IMR-90 (cell line): Measurements from ENCODE around the gene NPFFR1. TPM values are rescaled to one million over a fixed set of nuclear protein-coding genes. Genes with fewer than 3 reads are reported as not detected.
A peak's percentile ranks its signal among the peaks of the same experiment; 100 is the strongest.

Source experiments
- ATAC-seq: fragments of 200-7000 bp; cut with Tn5 transposase; 2 replicates; pipeline ENCODE4 v1.9.1; 2020; ENCODE audit warnings: low read depth, mild to moderate bottlenecking, moderate library complexity
- BruUV-seq: library from RNA; stranded (reverse); fragments of 400-500 nt; replicated peaks from 2 replicates; lab custom pipeline; 2021; lab: Mats Ljungman, UMichigan
- CTCF ChIA-PET: fragments of 300-600 bp; formaldehyde crosslinking; extraction: SDS; loops from one replicate; lab custom pipeline; 2021; ENCODE audit warnings: antibody characterized with exemption; lab: Yijun Ruan, JAX
- POLR2A ChIA-PET: fragments of 300-600 bp; sonication (Branson Sonifier 250); formaldehyde crosslinking; loops from one replicate; lab custom pipeline; 2022; ENCODE audit warnings: antibody characterized with exemption; ENCODE audit not compliant: unreplicated experiment; lab: Charles Lee
- DNase-seq: peaks from one replicate; pipeline ENCODE4 v3.0.0; 2013
- H2AFZ ChIP-seq: replicated peaks from 2 replicates; pipeline ENCODE3; 2013; ENCODE audit warnings: low read length, mild to moderate bottlenecking; ENCODE audit not compliant: poor library complexity
- H2AK5ac ChIP-seq: 2 replicates; pipeline ENCODE4 v1.6.1; 2013; ENCODE audit warnings: low read depth, low read length, inconsistent platforms
- H2AK9ac ChIP-seq: replicated peaks from 2 replicates; pipeline ENCODE3; 2013; ENCODE audit warnings: mild to moderate bottlenecking, low read depth, low read length, moderate library complexity; ENCODE audit not compliant: poor library complexity
- H2BK120ac ChIP-seq: 2 replicates; pipeline ENCODE4 v1.6.1; 2013; ENCODE audit warnings: low read depth, low read length, inconsistent platforms
- H2BK15ac ChIP-seq: 3 replicates; pipeline ENCODE4 v1.6.1; 2013; ENCODE audit warnings: low read depth, low read length, inconsistent platforms
- H2BK20ac ChIP-seq: 2 replicates; pipeline ENCODE4 v1.6.1; 2013; ENCODE audit warnings: low read depth, mild to moderate bottlenecking, inconsistent platforms, low read length, moderate library complexity
- H2BK5ac ChIP-seq: 2 replicates; pipeline ENCODE4 v1.6.1; 2013; ENCODE audit warnings: mild to moderate bottlenecking, low read depth, low read length, inconsistent platforms; ENCODE audit not compliant: poor library complexity, severe bottlenecking
- H3K14ac ChIP-seq: replicated peaks from 2 replicates; pipeline ENCODE4 v1.6.1; 2013; ENCODE audit warnings: low read depth, low read length, inconsistent platforms
- H3K18ac ChIP-seq: 2 replicates; pipeline ENCODE4 v1.6.1; 2013; ENCODE audit warnings: low read depth, low read length, control low read depth
- H3K23ac ChIP-seq: 2 replicates; pipeline ENCODE4 v1.6.1; 2013; ENCODE audit warnings: low read depth, low read length, inconsistent platforms
- H3K27ac ChIP-seq: 2 replicates; pipeline ENCODE4 v1.5.1; 2013; ENCODE audit warnings: mild to moderate bottlenecking, control low read depth, low read length; ENCODE audit not compliant: insufficient read depth
- H3K27me3 ChIP-seq: 2 replicates; pipeline ENCODE4 v1.6.1; 2013; ENCODE audit warnings: low read length; ENCODE audit not compliant: control insufficient read depth, insufficient read depth
- H3K36me3 ChIP-seq: 2 replicates; pipeline ENCODE4 v1.6.1; 2013; ENCODE audit warnings: low read length, mixed read lengths; ENCODE audit not compliant: control insufficient read depth, insufficient read depth
- H3K4ac ChIP-seq: 2 replicates; pipeline ENCODE4 v1.6.1; 2013; ENCODE audit warnings: low read depth, low read length, inconsistent platforms
- H3K4me1 ChIP-seq: 2 replicates; pipeline ENCODE4 v1.6.1; 2013; ENCODE audit warnings: low read length, mixed read lengths; ENCODE audit not compliant: control insufficient read depth, insufficient read depth
- H3K4me2 ChIP-seq: 2 replicates; pipeline ENCODE4 v1.6.1; 2013; ENCODE audit warnings: low read depth, mild to moderate bottlenecking, control low read depth, low read length, moderate library complexity
- H3K4me3 ChIP-seq: 2 replicates; pipeline ENCODE4 v1.5.1; 2013; ENCODE audit warnings: low read depth, mild to moderate bottlenecking, control low read depth, low read length, moderate library complexity; ENCODE audit not compliant: insufficient read depth
- H3K56ac ChIP-seq: 2 replicates; pipeline ENCODE4 v1.6.1; 2013; ENCODE audit warnings: low read length, inconsistent platforms; ENCODE audit not compliant: insufficient read depth; ENCODE audit errors: extremely low read depth
- H3K79me1 ChIP-seq, 2 experiments: 2 replicates each; pipeline ENCODE4 v1.6.1; 2013; ENCODE audit warnings: low read length in 2 of 2, inconsistent platforms in 1 of 2, low read depth in 1 of 2
- H3K9ac ChIP-seq: 2 replicates; pipeline ENCODE4 v1.6.1; 2013; ENCODE audit warnings: low read depth, low read length, control low read depth
- H3K9me1 ChIP-seq: 2 replicates; pipeline ENCODE4 v1.6.1; 2013; ENCODE audit warnings: low read length, inconsistent platforms; ENCODE audit not compliant: insufficient read depth
- H3K9me3 ChIP-seq: 2 replicates; pipeline ENCODE4 v1.6.1; 2013; ENCODE audit warnings: low read length; ENCODE audit not compliant: control insufficient read depth, insufficient read depth
- H4K20me1 ChIP-seq: 2 replicates; pipeline ENCODE4 v1.6.1; 2013; ENCODE audit warnings: low read length, inconsistent platforms; ENCODE audit not compliant: insufficient read depth
- H4K5ac ChIP-seq: 2 replicates; pipeline ENCODE4 v1.6.1; 2013; ENCODE audit warnings: mild to moderate bottlenecking, low read depth, low read length, control low read depth
- H4K8ac ChIP-seq, 2 experiments: 2 replicates each; pipeline ENCODE4 v1.6.1; 2013; ENCODE audit warnings: low read depth in 2 of 2, low read length in 2 of 2, control low read depth in 1 of 2, inconsistent platforms in 1 of 2
- H4K91ac ChIP-seq: 2 replicates; pipeline ENCODE4 v1.6.1; 2013; ENCODE audit warnings: low read depth, low read length, inconsistent platforms; ENCODE audit not compliant: insufficient read depth
- BHLHE40 ChIP-seq: fragments of 150-350 bp; IDR thresholded peaks from 2 replicates; pipeline ENCODE4 v1.6.1; 2016; ENCODE audit warnings: mild to moderate bottlenecking, low read depth, low read length
- CEBPB ChIP-seq: IDR thresholded peaks from 2 replicates; pipeline ENCODE4 v1.6.1; 2012; ENCODE audit warnings: low read depth, low read length, improper control_type of control experiment
- CHD1 ChIP-seq: IDR thresholded peaks from 2 replicates; pipeline ENCODE4 v1.6.1; 2012; ENCODE audit warnings: low read depth, low read length, improper control_type of control experiment
- CTCF ChIP-seq: conservative IDR thresholded peaks from 2 replicates; pipeline ENCODE4 v1.5.1; 2012; ENCODE audit warnings: mild to moderate bottlenecking, low read depth, low read length, improper control_type of control experiment
- MAFK ChIP-seq: IDR thresholded peaks from 2 replicates; pipeline ENCODE4 v1.6.1; 2012; ENCODE audit warnings: low read depth, low read length, improper control_type of control experiment
- MAZ ChIP-seq: IDR thresholded peaks from 2 replicates; pipeline ENCODE4 v1.6.1; 2012; ENCODE audit warnings: low read depth, mild to moderate bottlenecking, low read length, improper control_type of control experiment, moderate library complexity, borderline replicate concordance
- NFE2L2 ChIP-seq: fragments of 150-350 bp; IDR thresholded peaks from 2 replicates; pipeline ENCODE4 v1.6.1; 2016; ENCODE audit warnings: low read depth, mild to moderate bottlenecking, low read length
- RAD21 ChIP-seq: IDR thresholded peaks from 2 replicates; pipeline ENCODE4 v1.6.1; 2012; ENCODE audit warnings: low read length, improper control_type of control experiment
- RCOR1 ChIP-seq: IDR thresholded peaks from 2 replicates; pipeline ENCODE4 v1.6.1; 2012; ENCODE audit warnings: mild to moderate bottlenecking, low read length, improper control_type of control experiment; ENCODE audit not compliant: insufficient replicate concordance
- RFX5 ChIP-seq: IDR thresholded peaks from 2 replicates; pipeline ENCODE4 v1.8.0; 2012; ENCODE audit warnings: low read depth, mild to moderate bottlenecking, low read length, moderate library complexity
- SMC3 ChIP-seq: fragments of 150-350 bp; IDR thresholded peaks from 2 replicates; pipeline ENCODE4 v1.6.1; 2016; ENCODE audit warnings: low read depth, mild to moderate bottlenecking, antibody characterized with exemption, low read length, moderate library complexity
- USF2 ChIP-seq: fragments of 150-350 bp; IDR thresholded peaks from 2 replicates; pipeline ENCODE4 v1.6.1; 2017; ENCODE audit warnings: mild to moderate bottlenecking, antibody characterized with exemption, low read length, low read depth
- WGBS, 2 experiments: methylation state at CpG; one replicate each; pipeline versions ENCODE4 v1.1.5 to v1.1.7; 2013; ENCODE audit warnings: missing lambda C conversion rate in 2 of 2; ENCODE audit not compliant: insufficient read length in 1 of 2; ENCODE audit errors: extremely low coverage in 2 of 2; 5-methylcytosine and 5-hydroxymethylcytosine counted together
- dilution Hi-C: fragments of 300-500 bp; cut with HindIII; formaldehyde crosslinking; loops from one replicate; pipeline ENCODE4 v1.14.3; 2018; ENCODE audit warnings: low sequenced_read_pairs; ENCODE audit not compliant: unreplicated experiment
- in situ Hi-C: fragments of 300-500 bp; cut with MboI; formaldehyde crosslinking; loops from 3 replicates; pipeline ENCODE4 v1.14.3; 2019; ENCODE audit warnings: low sequenced_read_pairs, inconsistent platforms, mixed read lengths
- intact Hi-C: fragments of 100-400 bp; cut with micrococcal nuclease; formaldehyde crosslinking; loops from 2 replicates; pipeline ENCODE4 v1.10.0; 2022
- polyA plus RNA-seq, 3 experiments: library from polyadenylated mRNA; depleted of rRNA; stranded (reverse); fragments of >200 nt; gene quantifications; 2 replicates each; pipeline ENCODE4 v1.2.3, GENCODE V29; 2012; ENCODE audit warnings: low replicate concordance in 1 of 3
- total RNA-seq: library from RNA; depleted of rRNA; stranded (reverse); fragments of >200 nt; gene quantifications from 2 replicates; pipeline ENCODE4 v1.2.3, GENCODE V29; 2012

Gene NPFFR1
- total and polyA plus RNA-seq, 2 of the 4 experiments (the other 2 are of a cell fraction), result not detected

GRCh38 chr10:70233939-70234300 lies 49.9 kb downstream of the NPFFR1 start (continued):
- TF ChIP-seq MAZ, result no peak

- H3K27ac ChIP-seq, result peak within 1 kb of the TSS; percentile 47
- DNase-seq, result peak; percentile 91
- H3K56ac ChIP-seq, result peak within 1 kb of the TSS; percentile 80
- H3K14ac ChIP-seq, result peak within 1 kb of the TSS; percentile 98
- peak within 1 kb of the TSS; percentile 99 for H2AFZ ChIP-seq
- H2AK9ac ChIP-seq, result peak within 1 kb of the TSS; percentile 94
- peak within 1 kb of the TSS; percentile 22 for H3K18ac ChIP-seq
- peak within 1 kb of the TSS; percentile 79 to 86 for H4K8ac ChIP-seq
- H4K91ac ChIP-seq, result peak within 1 kb of the TSS; percentile 98
- peak within 1 kb of the TSS; percentile 38 for H4K5ac ChIP-seq
- H2AK5ac ChIP-seq, result peak within 1 kb of the TSS; percentile 85
- BruUV-seq, result no TSS peak
- no peaks in the 10 kb centered on the region for H3K9me3 ChIP-seq
- peak within 1 kb of the TSS; percentile 70 for H3K9ac ChIP-seq
- peaks cover 24 to 39% of the 10 kb centered on the region in 2 experiments for H3K79me1 ChIP-seq
- intact Hi-C loops, result loop anchor here (1.0 kb wide), 1 partner anchor 34 kb away; no protein-coding TSS in a partner anchor
- in situ Hi-C loops, result loop anchor here (5.0 kb wide), 1 partner anchor 129 kb away; no protein-coding TSS in a partner anchor
- peak within 1 kb of the TSS; percentile 71; the same call in 2 of the 3 replicates for H2BK15ac ChIP-seq
- WGBS, 2 experiments, result 1% methylated on average over 21 of the region's 74 CpGs; no CpG with 5 or more reads in 1 of the 2 experiments
- H2BK20ac ChIP-seq, result peak within 1 kb of the TSS; percentile 78
- no peaks in the 10 kb centered on the region for H3K27me3 ChIP-seq
- ATAC-seq, result peak; percentile 99
- H2BK5ac ChIP-seq, result peak within 1 kb of the TSS; percentile 34
- H2BK120ac ChIP-seq, result peak within 1 kb of the TSS; percentile 92
- H3K36me3 ChIP-seq, result 0 out of 2 replicates have a peak, but pooled peaks cover 4% of the 10 kb centered on the region
- POLR2A ChIA-PET, result interaction anchor here (0.5 kb wide), 1 partner anchor 42 kb away, joined by 3 read pairs; no protein-coding TSS in a partner anchor
- peak within 1 kb of the TSS; percentile 90 for H3K23ac ChIP-seq
- CTCF ChIA-PET, result interaction anchor here (0.6 kb wide), 1 partner anchor 124 kb away, joined by 3 read pairs; no protein-coding TSS in a partner anchor
- peaks cover 2% of the 10 kb centered on the region; the same call in 1 of the 2 replicates for H3K4me1 ChIP-seq
- peak within 1 kb of the TSS; percentile 84 for H3K4me2 ChIP-seq
- H3K4me3 ChIP-seq, result peak within 1 kb of the TSS; percentile 76
- H3K4ac ChIP-seq, result peak within 1 kb of the TSS; percentile 96
- H4K20me1 ChIP-seq, result peaks cover 17% of the 10 kb centered on the region
- dilution Hi-C loops, result no loop called here
- H3K9me1 ChIP-seq, result 0 out of 2 replicates have a peak, but pooled peaks cover 2% of the 10 kb centered on the region
- TF ChIP-seq MAFK (no peak), USF2 (peak; percentile 80), CTCF (0 out of 2 replicates have a peak, but pooled peaks have one; percentile 14), RAD21 (no peak), RFX5 (no peak), CHD1 (no peak), RCOR1 (no peak), NFE2L2 (no peak), CEBPB (no peak), BHLHE40 (no peak), SMC3 (no peak)
Measured at GRCh38 chr10:70233109-70233938, 50.5 kb downstream of the NPFFR1 start, which contains the start of gene PPA1. Gene PPA1 (minus strand): TSS chr10:70233429. CDS start chr10:70233327, 102 bp downstream.
